Muscle layer of duodenum (tissue), 2 donors: Measurements from ENCODE around the gene KLHL6.
"Not testable (repeated sequence)": the region's sequence is repeated elsewhere in the genome, so short reads cannot be mapped to it uniquely, and the experiment has no call there.

Source experiments
- H3K27ac ChIP-seq: one replicate; pipeline ENCODE4 v1.7.0; 2013; ENCODE audit warnings: mild to moderate bottlenecking, low read length
- H3K27me3 ChIP-seq: one replicate; pipeline ENCODE4 v1.7.0; 2013; ENCODE audit warnings: low read depth, mild to moderate bottlenecking, control low read depth, low read length
- H3K36me3 ChIP-seq, 2 donors: one replicate each; pipeline ENCODE4 v1.7.0; 2013; ENCODE audit warnings: low read length in 2 of 2, control low read depth in 1 of 2, mild to moderate bottlenecking in 1 of 2; ENCODE audit not compliant: insufficient read depth in 2 of 2, control insufficient read depth in 1 of 2
- H3K4me1 ChIP-seq, 2 donors: one replicate each; pipeline ENCODE4 v1.7.0; 2013; ENCODE audit warnings: low read length in 2 of 2, mild to moderate bottlenecking in 2 of 2, control low read depth in 1 of 2, moderate library complexity in 1 of 2; ENCODE audit not compliant: insufficient read depth in 2 of 2, control insufficient read depth in 1 of 2
- H3K4me3 ChIP-seq, 2 donors: one replicate each; pipeline ENCODE4 v1.7.0; 2013; ENCODE audit warnings: low read length in 2 of 2, low read depth in 1 of 2, mild to moderate bottlenecking in 1 of 2
- H3K9me3 ChIP-seq, 2 donors: one replicate each; pipeline ENCODE4 v1.7.0; 2013; ENCODE audit warnings: low read length in 2 of 2, control low read depth in 1 of 2, mild to moderate bottlenecking in 1 of 2; ENCODE audit not compliant: control insufficient read depth in 1 of 2
- donor health status: healthy.

Gene KLHL6

DNA sequence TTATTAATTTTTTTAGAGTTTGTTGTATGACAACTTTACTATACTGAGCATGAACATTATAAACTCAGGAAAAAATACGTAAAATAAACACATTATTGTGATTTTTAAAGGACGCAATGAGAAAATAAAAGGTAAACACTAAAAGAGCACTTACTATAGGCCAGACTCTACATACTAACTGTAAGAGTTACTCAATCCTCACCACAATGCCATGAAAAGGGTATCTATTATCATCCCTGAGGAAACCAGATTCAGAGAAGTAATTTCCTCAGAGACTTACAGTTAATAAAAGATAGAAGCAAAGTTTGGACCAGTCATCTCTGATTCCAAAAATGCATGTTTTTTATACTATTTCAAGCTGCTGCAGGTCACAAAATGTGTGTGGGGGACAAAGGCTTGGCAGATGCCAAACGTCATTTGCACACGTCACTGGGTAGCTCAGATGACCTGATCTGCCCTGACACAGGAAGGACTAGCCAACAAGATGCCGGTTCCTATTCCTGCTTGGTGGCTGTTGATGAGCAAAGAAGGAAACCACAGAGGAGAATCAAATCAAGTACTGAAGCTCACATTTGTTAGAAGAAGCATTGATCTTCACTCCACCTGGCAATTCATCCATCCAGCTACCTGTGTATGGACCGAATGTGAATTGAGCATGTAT, 42.3 kb downstream of the KLHL6 start:
- Histone ChIP-seq H3K27me3 (no peaks in the 10 kb centered on the region), H3K4me3 (no peak overlapping the region), H3K9me3 (no peaks in the 10 kb centered on the region), H3K36me3 (no peaks in the 10 kb centered on the region), H3K27ac (peak overlapping the region; percentile 45), H3K4me1 (no peaks in the 10 kb centered on the region)

DNA sequence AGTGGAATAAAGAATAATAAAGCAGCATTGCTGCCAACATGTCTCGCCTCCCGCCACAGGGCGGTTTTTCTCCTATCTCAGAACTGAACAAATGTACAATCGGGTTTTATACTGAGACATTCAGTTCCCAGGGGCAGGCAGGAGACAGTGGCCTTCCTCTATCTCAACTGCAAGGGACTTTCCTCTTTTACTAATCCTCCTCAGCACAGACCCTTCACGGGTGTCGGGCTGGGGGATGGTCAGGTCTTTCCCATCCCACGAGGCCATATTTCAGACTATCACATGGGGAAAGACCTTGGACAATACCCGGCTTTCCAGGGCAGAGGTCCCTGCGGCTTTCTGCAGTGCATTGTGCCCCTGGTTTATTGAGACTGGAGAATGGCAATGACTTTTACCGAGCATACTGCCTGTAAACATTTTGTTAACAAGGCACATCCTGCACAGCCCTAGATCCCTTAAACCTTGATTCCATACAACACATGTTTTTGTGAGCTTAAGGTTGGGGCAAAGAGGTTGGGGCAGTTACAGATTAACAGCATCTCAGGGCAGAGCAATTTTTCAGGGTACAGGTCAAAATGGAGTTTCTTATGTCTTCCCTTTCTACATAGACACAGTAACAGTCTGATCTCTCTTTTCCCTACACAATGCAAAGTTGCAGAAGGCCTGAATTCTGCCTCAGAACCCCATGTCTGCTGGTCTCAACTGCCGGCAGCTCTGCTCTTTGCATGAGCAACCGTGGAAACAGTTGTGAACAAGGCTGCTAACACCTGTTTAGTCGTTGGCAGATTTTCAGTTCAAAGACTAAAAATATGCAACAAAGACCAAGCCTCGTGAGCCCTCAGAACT, 44.0 kb downstream of the KLHL6 start:
- H3K27ac ChIP-seq, H3K36me3 ChIP-seq, H3K9me3 ChIP-seq, H3K4me1 ChIP-seq, H3K27me3 ChIP-seq, H3K4me3 ChIP-seq: not testable (repeated sequence)

DNA sequence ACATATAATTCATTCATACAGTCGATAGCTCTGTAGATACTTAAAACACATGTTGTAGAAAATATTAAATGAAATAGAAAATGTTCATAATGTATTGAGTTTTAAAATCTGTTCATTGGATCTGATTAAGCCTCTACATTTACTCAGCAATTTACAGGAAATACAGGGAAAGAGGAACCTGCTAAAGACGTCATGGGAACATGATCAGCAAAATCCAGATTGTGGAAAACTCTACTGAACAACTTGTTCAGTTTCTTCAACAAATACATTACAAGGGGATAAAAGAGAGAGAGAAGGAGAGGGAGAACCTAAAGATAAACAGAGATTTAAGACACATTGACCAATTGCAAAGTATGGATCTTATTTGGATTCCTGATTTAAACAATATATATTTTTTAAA, 46.7 kb downstream of the KLHL6 start:
- Histone ChIP-seq H3K27me3 (no peaks in the 10 kb centered on the region), H3K4me1 (no peaks in the 10 kb centered on the region), H3K9me3 (peaks cover 0 to 7% of the 10 kb centered on the region in 2 donors), H3K36me3 (no peaks in the 10 kb centered on the region), H3K4me3 (no peak overlapping the region), H3K27ac (no peak overlapping the region)

DNA sequence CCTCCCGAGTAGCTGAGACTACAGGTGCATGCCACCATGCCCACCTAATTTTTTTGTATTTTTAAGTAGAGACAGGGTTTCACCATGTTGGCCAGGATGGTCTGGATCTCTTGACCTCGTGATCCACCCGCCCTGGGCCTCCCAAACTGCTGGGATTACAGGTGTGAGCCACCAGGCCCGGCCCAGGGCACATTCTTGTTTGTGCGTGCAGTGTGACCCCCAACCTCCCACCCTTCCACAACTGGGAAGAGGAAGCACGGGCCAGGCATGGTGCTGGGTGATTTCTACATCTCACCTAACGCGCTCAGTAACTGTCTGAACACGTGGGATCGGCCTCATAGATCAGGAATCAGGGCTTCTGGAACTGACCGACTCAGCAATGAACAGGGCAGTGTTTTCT, 48.0 kb downstream of the KLHL6 start:
- Histone ChIP-seq H3K27me3 (no peaks in the 10 kb centered on the region), H3K36me3 (no peaks in the 10 kb centered on the region), H3K27ac (no peak overlapping the region)

DNA sequence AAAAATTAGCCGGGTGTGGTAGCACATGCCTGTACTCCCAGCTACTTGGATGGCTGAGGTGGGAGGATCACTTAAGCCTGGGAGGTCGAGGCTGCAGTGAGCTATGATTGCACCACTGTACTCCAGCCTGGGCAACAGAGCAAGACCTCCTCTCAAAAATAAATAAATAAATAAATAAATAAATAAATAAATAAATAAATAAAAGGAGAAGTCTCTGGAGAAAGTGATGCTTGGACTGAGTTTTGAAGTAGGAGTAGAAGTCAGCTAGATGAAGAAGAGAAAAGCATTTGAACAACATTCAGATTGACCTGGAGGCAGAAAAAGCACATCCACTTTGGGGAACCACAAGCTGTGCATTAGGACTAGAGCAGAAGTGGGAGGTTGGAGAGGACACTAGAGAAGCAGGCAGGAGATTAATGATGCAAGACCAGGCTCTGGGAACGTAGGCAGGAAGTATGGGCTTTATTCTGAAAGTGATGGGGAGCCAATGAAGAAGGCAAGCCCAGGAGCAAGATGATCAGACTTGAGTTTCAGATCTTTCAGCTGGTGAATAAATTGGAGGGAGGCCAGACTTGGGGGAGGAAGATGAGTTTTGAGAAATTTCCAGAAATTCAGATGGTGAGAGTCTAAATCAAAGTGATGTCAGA, 48.7 kb downstream of the KLHL6 start:
- Histone ChIP-seq H3K4me1 (no peaks in the 10 kb centered on the region), H3K27me3 (no peaks in the 10 kb centered on the region), H3K9me3 (peaks cover 0 to 7% of the 10 kb centered on the region in 2 donors), H3K36me3 (no peaks in the 10 kb centered on the region), H3K27ac (no peak overlapping the region), H3K4me3 (no peak overlapping the region)

More for the DNA sequence above, 48.0 kb downstream of the KLHL6 start:
- H3K9me3 ChIP-seq = peaks cover 0 to 7% of the 10 kb centered on the region in 2 donors
- no peaks in the 10 kb centered on the region for H3K4me1 ChIP-seq
- no peak overlapping the region for H3K4me3 ChIP-seq

DNA sequence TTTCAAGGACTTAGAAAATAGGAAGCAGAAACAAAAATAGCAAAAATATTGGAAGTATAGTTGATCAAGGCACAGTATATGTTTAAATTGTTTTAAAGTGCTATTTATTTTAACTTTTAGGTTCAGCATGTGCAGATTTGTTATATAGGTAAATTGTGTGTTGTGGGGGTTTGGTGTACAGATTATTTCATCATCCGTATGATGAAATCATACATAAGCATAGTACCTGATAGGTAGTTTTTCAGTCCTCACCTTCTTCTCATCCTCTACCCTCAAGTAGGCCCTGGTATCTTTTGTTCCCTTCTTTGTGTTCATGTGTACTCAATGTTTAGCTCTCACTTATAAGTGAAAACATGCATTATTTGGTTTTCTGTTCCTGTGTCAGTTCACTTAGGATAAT, 50.9 kb downstream of the KLHL6 start:
- no peak overlapping the region for H3K4me3 ChIP-seq
- peaks cover 0 to 7% of the 10 kb centered on the region in 2 donors for H3K9me3 ChIP-seq
- H3K36me3 ChIP-seq = no peaks in the 10 kb centered on the region

DNA sequence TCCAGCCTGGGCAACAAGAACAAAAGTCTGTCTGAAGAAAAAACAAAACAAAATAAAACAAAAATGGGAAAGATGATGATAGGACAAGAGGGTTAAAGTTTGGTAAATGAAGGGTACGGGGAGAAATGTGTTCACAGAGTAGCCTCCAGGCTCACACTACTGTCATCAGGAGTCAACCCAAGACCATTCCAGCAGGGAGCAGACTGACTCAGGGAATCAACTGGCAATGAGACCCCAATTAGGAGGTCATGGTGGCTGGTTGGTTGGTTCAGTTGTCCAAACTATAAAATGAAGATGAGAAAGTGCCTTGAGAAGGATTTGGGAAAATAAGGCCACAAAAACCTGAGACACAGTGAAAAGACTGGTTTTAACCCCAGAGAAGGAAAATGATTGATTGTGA, 51.8 kb downstream of the KLHL6 start:
- H3K27me3 ChIP-seq = no peaks in the 10 kb centered on the region
- peaks cover 0 to 7% of the 10 kb centered on the region in 2 donors for H3K9me3 ChIP-seq
- H3K27ac ChIP-seq = no peak overlapping the region
- H3K4me3 ChIP-seq = no peak overlapping the region
- H3K4me1 ChIP-seq = no peaks in the 10 kb centered on the region
- H3K36me3 ChIP-seq = no peaks in the 10 kb centered on the region

More for the DNA sequence above, 50.9 kb downstream of the KLHL6 start:
- Histone ChIP-seq H3K4me1 (no peaks in the 10 kb centered on the region), H3K27me3 (no peaks in the 10 kb centered on the region), H3K27ac (no peak overlapping the region)

DNA sequence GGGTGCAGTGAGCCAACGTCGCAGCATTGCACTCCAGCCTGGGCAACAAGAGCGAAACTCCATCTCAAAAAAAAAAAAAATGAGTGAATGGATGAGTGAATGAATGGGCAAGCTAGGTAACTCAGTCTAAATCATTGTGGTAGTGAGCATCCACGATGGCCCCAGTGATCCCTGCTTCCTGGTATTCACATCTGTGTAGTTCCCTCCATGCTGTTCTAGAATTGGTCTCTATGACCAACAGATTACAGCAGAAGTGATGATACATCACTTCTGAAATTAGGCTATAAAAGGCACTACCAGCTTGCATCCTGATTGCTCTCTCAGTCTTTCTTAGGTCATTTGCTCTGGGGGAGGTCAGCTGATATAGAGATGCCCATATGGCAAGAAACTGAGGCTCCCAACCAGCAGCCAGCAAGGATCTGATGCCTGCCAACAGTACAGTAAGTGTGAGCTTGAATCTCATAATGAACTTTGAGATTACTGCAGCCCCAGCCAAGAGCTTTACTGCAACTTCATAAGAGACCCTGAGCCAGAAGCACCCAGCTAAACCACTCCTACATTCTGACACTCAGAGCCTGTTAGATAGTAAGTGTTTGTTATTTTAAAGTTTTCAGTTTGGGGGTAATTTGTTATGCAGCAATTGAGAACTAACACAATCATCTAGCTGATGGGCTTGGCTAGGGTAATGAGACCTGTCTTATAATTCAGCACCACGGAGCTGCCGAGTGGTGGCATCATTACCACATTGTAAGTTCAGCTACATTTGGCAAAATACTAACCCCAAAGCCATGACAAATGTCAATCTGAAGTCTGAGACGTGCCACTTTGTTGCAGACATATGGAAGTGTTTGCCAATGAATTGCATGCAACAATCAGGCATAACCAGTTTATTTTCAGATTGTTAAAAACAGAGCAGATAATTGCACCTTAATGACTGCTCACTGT, 53.0 kb downstream of the KLHL6 start:
- H3K27ac ChIP-seq = no peak overlapping the region
- H3K9me3 ChIP-seq = peaks cover 0 to 7% of the 10 kb centered on the region in 2 donors
- no peaks in the 10 kb centered on the region for H3K4me1 ChIP-seq
- H3K36me3 ChIP-seq = no peaks in the 10 kb centered on the region
- H3K27me3 ChIP-seq = no peaks in the 10 kb centered on the region
- H3K4me3 ChIP-seq = no peak overlapping the region

DNA sequence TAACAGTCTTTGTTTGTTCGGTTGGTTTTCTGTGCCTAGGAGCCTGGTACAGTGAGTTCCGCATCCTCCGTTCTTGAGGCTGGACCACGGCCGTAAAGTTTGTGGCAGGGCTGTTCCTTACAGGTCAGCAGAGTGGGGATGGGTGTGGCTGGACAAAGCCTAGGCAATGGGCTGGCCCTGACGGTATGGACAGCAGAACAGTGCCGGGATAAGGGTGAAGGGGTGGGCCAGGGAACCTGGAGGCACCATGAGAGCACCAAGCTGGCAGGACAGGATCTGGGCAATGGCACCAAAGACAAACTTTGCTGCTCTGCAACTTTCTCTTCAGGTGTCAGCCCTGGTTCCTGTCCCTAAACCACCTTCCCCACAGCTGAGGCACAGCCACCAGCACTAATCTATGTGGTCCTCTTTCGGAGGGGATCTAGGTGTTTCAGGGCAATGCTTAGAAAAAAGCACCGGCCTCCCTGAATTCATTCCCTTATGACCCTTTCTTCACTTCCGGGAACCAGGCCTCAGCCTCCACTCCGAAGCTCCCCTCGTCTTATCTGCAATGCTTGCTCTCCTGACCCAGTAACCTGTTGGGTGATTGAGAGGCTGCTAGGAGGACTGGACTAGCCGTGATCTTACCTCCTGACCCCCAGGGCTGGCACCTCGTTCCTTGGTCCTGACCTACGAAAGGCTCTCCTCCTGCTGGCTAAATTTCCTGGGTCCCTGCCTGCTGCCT, 54.4 kb downstream of the KLHL6 start:
- Histone ChIP-seq H3K9me3 (peaks cover 0 to 4% of the 10 kb centered on the region in 2 donors), H3K4me3 (no peak overlapping the region), H3K36me3 (no peaks in the 10 kb centered on the region), H3K4me1 (no peaks in the 10 kb centered on the region), H3K27me3 (no peaks in the 10 kb centered on the region), H3K27ac (no peak overlapping the region)

DNA sequence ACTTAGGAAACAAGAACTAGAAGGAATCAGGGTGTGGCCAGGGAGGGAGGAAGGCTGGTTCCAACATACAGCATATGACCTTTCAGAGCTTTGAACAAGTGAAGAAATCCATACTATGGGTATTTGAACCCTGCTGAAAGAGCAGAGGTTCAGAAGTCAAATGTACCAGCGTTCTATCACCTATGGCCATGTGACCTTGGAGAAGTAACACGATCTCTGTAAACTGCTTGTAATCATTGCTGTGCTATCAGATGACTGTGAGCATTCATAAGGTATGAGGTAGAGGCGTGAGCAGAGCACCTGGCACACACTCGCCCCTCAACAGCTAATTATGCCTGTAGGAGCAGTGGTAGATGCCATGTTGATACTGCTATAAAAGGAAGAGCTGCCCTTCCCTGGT, 55.2 kb downstream of the KLHL6 start:
- H3K9me3 ChIP-seq = peaks cover 0 to 1% of the 10 kb centered on the region in 2 donors
- H3K4me1 ChIP-seq = no peaks in the 10 kb centered on the region
- no peak overlapping the region for H3K27ac ChIP-seq
- no peak overlapping the region for H3K4me3 ChIP-seq
- no peaks in the 10 kb centered on the region for H3K36me3 ChIP-seq
- H3K27me3 ChIP-seq = no peaks in the 10 kb centered on the region
